ENCODE data around the gene INSIG2. TPM values are rescaled to one million over a fixed set of nuclear protein-coding genes. Genes with fewer than 3 reads are reported as not detected.

The INSIG2 gene
- total and polyA plus RNA-seq, 9 of the 15 experiments (the other 6 are each of a cell fraction or from before 2014, with no cell fraction given), result 1.5 to 34.2 (median 6.4) TPM

GRCh38 chr2:118088051-118089024 lies at the start of gene INSIG2 (continued):
- TF ChIP-seq ELK1 (CRISPR knock-in tag; IDR thresholded peaks at IDR 0.05) (no peak), HOMEZ (CRISPR knock-in tag; IDR thresholded peaks at IDR 0.05) (no peak), LARP7 (IDR thresholded peaks at IDR 0.05) (no peak), COPS2 (conservative IDR thresholded peaks at IDR 0.05) (no peak), EGR1 (conservative IDR thresholded peaks at IDR 0.05) (peak; percentile 86), ZBTB11 (CRISPR knock-in tag; IDR thresholded peaks at IDR 0.05) (peak in 1 of 3 experiments; percentile 88; a peak in 2 of 6 replicates), PKNOX1 (IDR thresholded peaks at IDR 0.05) (peak; percentile 96), ZNF766 (CRISPR knock-in tag; conservative IDR thresholded peaks at IDR 0.05) (no peak), CEBPB (tag; IDR thresholded peaks at IDR 0.05) (no peak), FOXA1 (IDR thresholded peaks at IDR 0.05; ENCODE audit: borderline replicate concordance) (no peak), PBX2 (CRISPR knock-in tag; IDR thresholded peaks at IDR 0.05; ENCODE audit: low read depth) (no peak), PBX2 (tag; conservative IDR thresholded peaks at IDR 0.05; ENCODE audit: low read depth) (peak; percentile 83), BCL6 (CRISPR knock-in tag; IDR thresholded peaks at IDR 0.05) (no peak), IRF1 (CRISPR knock-in tag; IDR thresholded peaks at IDR 0.05; ENCODE audit: borderline replicate concordance) (no peak), GABPB1 (CRISPR knock-in tag; IDR thresholded peaks at IDR 0.05) (peak; percentile 99)
